ENCODE results near the gene ERMP1. TPM values are rescaled to one million over a fixed set of nuclear protein-coding genes. Genes with fewer than 3 reads are reported as not detected.

The ERMP1 gene
- total RNA-seq, 1 donor from 2014 or later, result 4.2 TPM

GRCh38 chr9:5799314-5799713, 33.6 kb downstream of the ERMP1 start:
- Mint-ChIP-seq H3K4me1 (ENCODE audit: low read depth, unreplicated experiment) (no peaks in the 10 kb centered on the region), H3K36me3 (ENCODE audit: unreplicated experiment) (no peaks in the 10 kb centered on the region), H3K27me3 (ENCODE audit: unreplicated experiment) (no peaks in the 10 kb centered on the region), H3K27ac (ENCODE audit: unreplicated experiment) (no peak overlapping the region), H3K9me3 (ENCODE audit: unreplicated experiment) (no peaks in the 10 kb centered on the region), H3K4me3 (ENCODE audit: unreplicated experiment) (no peak overlapping the region)
- no peak for DNase-seq
- TF ChIP-seq CTCF (IDR thresholded peaks at IDR 0.05; ENCODE audit: partially characterized antibody, unreplicated experiment), result no peak

- TF ChIP-seq CTCF (IDR thresholded peaks at IDR 0.05; ENCODE audit: partially characterized antibody, unreplicated experiment), result no peak
- Mint-ChIP-seq H3K36me3 (ENCODE audit: unreplicated experiment) (no peaks in the 10 kb centered on the region), H3K4me1 (ENCODE audit: low read depth, unreplicated experiment) (no peaks in the 10 kb centered on the region), H3K27me3 (ENCODE audit: unreplicated experiment) (no peaks in the 10 kb centered on the region), H3K4me3 (ENCODE audit: unreplicated experiment) (no peak overlapping the region), H3K27ac (ENCODE audit: unreplicated experiment) (no peak overlapping the region), H3K9me3 (ENCODE audit: unreplicated experiment) (no peaks in the 10 kb centered on the region)
- DNase-seq, result no peak
These were observed 34.3 kb downstream of the ERMP1 start for GRCh38 chr9:5798581-5798980.

- DNase-seq, result no peak
- Mint-ChIP-seq H3K4me3 (ENCODE audit: unreplicated experiment) (no peak overlapping the region), H3K9me3 (ENCODE audit: unreplicated experiment) (no peaks in the 10 kb centered on the region), H3K27ac (ENCODE audit: unreplicated experiment) (no peak overlapping the region), H3K36me3 (ENCODE audit: unreplicated experiment) (no peaks in the 10 kb centered on the region), H3K4me1 (ENCODE audit: low read depth, unreplicated experiment) (no peaks in the 10 kb centered on the region), H3K27me3 (ENCODE audit: unreplicated experiment) (no peaks in the 10 kb centered on the region)
- TF ChIP-seq CTCF (IDR thresholded peaks at IDR 0.05; ENCODE audit: partially characterized antibody, unreplicated experiment), result no peak
These were observed 36.6 kb downstream of the ERMP1 start for GRCh38 chr9:5796298-5796697.

GRCh38 chr9:5793812-5794211, 39.1 kb downstream of the ERMP1 start:
- Mint-ChIP-seq H3K4me3 (ENCODE audit: unreplicated experiment) (no peak overlapping the region), H3K27me3 (ENCODE audit: unreplicated experiment) (no peaks in the 10 kb centered on the region), H3K36me3 (ENCODE audit: unreplicated experiment) (no peaks in the 10 kb centered on the region), H3K9me3 (ENCODE audit: unreplicated experiment) (peaks cover 1% of the 10 kb centered on the region), H3K27ac (ENCODE audit: unreplicated experiment) (no peak overlapping the region), H3K4me1 (ENCODE audit: low read depth, unreplicated experiment) (no peaks in the 10 kb centered on the region)
- no peak for TF ChIP-seq CTCF (IDR thresholded peaks at IDR 0.05; ENCODE audit: partially characterized antibody, unreplicated experiment)
- DNase-seq, result no peak

GRCh38 chr9:5791870-5792269, 41.0 kb downstream of the ERMP1 start:
- Mint-ChIP-seq H3K4me3 (ENCODE audit: unreplicated experiment) (no peak overlapping the region), H3K4me1 (ENCODE audit: low read depth, unreplicated experiment) (no peaks in the 10 kb centered on the region), H3K27ac (ENCODE audit: unreplicated experiment) (no peak overlapping the region), H3K27me3 (ENCODE audit: unreplicated experiment) (no peaks in the 10 kb centered on the region), H3K9me3 (ENCODE audit: unreplicated experiment) (peaks cover 1% of the 10 kb centered on the region), H3K36me3 (ENCODE audit: unreplicated experiment) (no peaks in the 10 kb centered on the region)
- TF ChIP-seq CTCF (IDR thresholded peaks at IDR 0.05; ENCODE audit: partially characterized antibody, unreplicated experiment), result no peak
- no peak for DNase-seq

All from glutamatergic neuron (in vitro differentiated cells).